AG10803 (cell line): ENCODE results near the gene SLC4A1AP.

ENCODE experiments used
- DNase-seq: peaks from one replicate; pipeline ENCODE4 v3.0.0; 2010; ENCODE audit warnings: low read depth
- H3K4me3 ChIP-seq: 2 replicates; pipeline ENCODE4 v1.5.1; 2011; ENCODE audit warnings: mild to moderate bottlenecking, low read length, control low read depth
- TF ChIP-seq, protein P1 (sequence below): conservative IDR thresholded peaks from 2 replicates; pipeline ENCODE4 v1.5.1; 2011; ENCODE audit warnings: mild to moderate bottlenecking, low read length, control low read depth, inconsistent platforms

SLC4A1AP gene

GRCh38 chr2:27729614-27730013 lies 65.9 kb downstream of the SLC4A1AP start:
- TF ChIP-seq, protein P1, sequence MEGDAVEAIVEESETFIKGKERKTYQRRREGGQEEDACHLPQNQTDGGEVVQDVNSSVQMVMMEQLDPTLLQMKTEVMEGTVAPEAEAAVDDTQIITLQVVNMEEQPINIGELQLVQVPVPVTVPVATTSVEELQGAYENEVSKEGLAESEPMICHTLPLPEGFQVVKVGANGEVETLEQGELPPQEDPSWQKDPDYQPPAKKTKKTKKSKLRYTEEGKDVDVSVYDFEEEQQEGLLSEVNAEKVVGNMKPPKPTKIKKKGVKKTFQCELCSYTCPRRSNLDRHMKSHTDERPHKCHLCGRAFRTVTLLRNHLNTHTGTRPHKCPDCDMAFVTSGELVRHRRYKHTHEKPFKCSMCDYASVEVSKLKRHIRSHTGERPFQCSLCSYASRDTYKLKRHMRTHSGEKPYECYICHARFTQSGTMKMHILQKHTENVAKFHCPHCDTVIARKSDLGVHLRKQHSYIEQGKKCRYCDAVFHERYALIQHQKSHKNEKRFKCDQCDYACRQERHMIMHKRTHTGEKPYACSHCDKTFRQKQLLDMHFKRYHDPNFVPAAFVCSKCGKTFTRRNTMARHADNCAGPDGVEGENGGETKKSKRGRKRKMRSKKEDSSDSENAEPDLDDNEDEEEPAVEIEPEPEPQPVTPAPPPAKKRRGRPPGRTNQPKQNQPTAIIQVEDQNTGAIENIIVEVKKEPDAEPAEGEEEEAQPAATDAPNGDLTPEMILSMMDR, result no peak
- no peak overlapping the region for H3K4me3 ChIP-seq
- DNase-seq, result no peak

DNA sequence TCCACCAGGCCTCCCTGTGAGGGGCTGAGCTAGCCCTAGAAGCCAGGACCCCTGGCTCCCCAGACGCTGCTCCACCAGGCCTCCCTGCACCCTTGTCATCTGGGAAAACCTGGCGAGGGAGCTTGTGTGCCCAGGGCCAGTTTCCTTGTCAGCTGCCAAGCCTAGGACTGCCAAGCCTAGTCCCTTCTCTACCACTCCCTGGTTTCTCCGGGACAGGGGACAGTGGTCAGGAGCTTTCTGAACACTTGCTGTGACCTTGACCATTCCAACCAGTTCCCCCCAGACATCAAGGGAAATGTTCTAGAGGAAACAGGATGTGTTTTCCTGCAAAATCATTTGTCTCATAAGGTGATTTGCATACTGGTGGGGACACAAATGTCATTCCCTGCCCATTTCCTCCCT lies 66.6 kb downstream of the SLC4A1AP start:
- no peak for DNase-seq
- TF ChIP-seq, protein P1, result no peak
- no peak overlapping the region for H3K4me3 ChIP-seq

DNA sequence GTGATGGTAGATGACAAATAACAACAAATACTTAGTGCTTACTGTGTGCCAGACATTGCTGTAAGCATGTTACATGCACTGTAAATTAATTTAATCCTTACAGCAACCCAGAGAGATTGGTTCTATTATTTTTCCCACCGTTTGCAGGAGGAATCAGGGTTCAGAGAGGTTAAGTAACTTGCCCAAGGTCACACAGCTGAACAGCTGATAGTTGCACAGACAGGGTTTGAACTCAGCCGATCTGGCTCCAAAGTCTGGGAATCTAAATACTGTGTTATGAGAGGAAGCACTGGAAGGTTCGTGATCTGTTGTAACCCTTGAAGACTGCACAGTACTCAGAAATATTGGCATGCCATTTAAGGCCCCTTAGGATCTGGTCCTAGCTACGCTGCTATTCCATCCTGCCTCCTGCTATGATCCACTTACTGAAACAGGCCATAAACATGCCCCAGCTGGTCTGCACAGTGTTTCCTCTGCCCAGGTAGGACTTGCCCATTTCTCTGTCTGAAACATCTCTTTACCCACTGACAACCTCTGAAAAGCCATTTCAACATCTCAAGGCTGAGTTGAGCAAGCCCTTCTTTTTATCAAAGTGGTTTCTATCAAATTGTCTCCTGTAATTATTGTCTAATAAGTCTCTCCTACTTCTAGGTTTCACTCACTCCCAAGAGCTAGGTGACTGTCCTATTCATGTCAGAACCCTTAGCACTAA lies 67.4 kb downstream of the SLC4A1AP start:
- DNase-seq, result no peak
- H3K4me3 ChIP-seq, result no peak overlapping the region
- TF ChIP-seq, protein P1, result no peak

DNA sequence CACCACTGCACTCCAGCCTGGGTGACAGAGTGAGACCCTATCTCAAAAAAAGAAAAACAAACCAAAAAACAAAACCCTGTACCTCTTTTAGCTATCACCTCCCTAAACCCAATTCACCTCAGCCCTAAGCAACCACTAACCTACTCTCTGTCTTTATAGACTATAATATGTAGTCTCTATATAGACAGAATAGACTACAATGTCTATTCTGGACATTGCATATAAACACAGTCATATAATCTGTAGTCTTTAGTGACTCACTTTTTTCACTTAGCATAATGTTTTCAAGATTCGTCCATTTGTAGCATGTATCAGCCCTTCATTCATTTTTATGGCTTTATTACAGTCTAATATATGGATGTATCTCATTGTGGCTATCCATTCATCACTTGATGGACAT lies 70.6 kb downstream of the SLC4A1AP start:
- TF ChIP-seq, protein P1, result no peak
- no peak overlapping the region for H3K4me3 ChIP-seq
- DNase-seq, result no peak

- peak; percentile 76 for DNase-seq
- TF ChIP-seq, protein P1, result no peak
- peak overlapping the region; percentile 60 for H3K4me3 ChIP-seq
Measured at GRCh38 chr2:27735263-27735904, 71.7 kb downstream of the SLC4A1AP start.

DNA sequence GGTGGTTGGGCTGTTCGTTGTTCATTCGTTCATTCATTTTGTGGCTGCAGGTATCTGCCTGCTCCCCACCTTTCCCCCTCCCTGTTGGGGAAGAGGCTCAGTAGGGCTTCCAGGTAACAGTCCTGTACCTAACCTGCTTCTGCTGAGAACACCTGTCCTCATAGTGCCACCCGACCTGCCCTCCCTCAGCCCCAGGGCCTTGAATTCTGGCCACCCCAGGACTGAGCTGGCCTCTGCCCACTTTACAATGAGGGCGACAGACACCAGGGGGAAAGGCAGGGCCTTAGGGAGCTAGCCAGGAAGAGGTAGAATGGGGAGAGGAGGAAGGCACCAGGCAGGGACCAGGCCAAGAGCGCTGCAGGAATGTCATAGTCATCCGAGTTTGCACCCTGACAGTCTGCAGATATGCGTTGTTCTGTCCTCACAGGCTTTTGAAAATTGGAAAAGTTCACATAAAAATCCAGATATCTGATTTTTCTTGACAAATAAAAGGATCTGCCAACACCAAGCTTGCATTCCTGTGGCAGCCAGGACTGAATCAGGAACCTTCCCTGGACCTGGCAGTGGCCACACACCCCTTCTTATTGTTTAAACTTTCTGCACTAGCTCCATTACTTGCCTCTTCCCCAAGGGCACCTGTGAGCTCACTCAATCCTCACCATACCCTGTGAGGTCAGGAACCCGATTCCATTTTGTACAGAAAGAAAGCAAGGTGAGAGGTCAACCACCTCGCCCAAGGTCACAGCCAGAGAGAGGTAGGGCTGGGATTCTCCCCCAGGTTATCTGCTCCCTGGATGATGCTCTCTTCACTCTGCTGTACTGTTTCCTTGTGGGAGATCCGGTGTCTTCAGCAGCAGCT lies 72.6 kb downstream of the SLC4A1AP start:
- peak overlapping the region; percentile 60 for H3K4me3 ChIP-seq
- TF ChIP-seq, protein P1, result no peak
- no peak for DNase-seq

GRCh38 chr2:27736890-27737204 lies 73.2 kb downstream of the SLC4A1AP start:
- no peak overlapping the region for H3K4me3 ChIP-seq
- TF ChIP-seq, protein P1, result no peak
- no peak for DNase-seq
